Endothelial cell of umbilical vein (primary cell): Measurements from ENCODE around the gene RNFT2.

Experiments used
- CTCF ChIP-seq, 2 donors: IDR thresholded peaks; 1 replicate in 1 of 2; 2 replicates in 1 of 2; pipeline ENCODE4 v1.5.1; 2011; ENCODE audit warnings: low read length in 2 of 2, mild to moderate bottlenecking in 2 of 2, moderate library complexity in 2 of 2, control low read depth in 1 of 2, inconsistent platforms in 1 of 2, low read depth in 1 of 2; ENCODE audit not compliant: insufficient read depth in 1 of 2; ENCODE audit errors: extremely low read depth in 1 of 2
- EZH2 ChIP-seq: IDR thresholded peaks from 2 replicates; pipeline ENCODE4 v1.6.1; 2012; ENCODE audit warnings: borderline replicate concordance, low read depth, mild to moderate bottlenecking, moderate library complexity, low read length, inconsistent platforms; ENCODE audit not compliant: severe bottlenecking
- FOS ChIP-seq: IDR thresholded peaks from 2 replicates; pipeline ENCODE4 v1.6.1; 2011; ENCODE audit warnings: mild to moderate bottlenecking, low read length, moderate library complexity, borderline replicate concordance; ENCODE audit not compliant: insufficient read depth
- JUN ChIP-seq: IDR thresholded peaks from 2 replicates; pipeline ENCODE4 v1.6.1; 2011; ENCODE audit warnings: borderline replicate concordance, low read depth; ENCODE audit not compliant: insufficient read length, insufficient read depth
- MAX ChIP-seq: IDR thresholded peaks from 2 replicates; pipeline ENCODE4 v1.6.1; 2011; ENCODE audit not compliant: insufficient read depth, insufficient read length
- POLR2A ChIP-seq: IDR thresholded peaks from 2 replicates; pipeline ENCODE4 v1.6.1; 2012; ENCODE audit warnings: low read depth, mild to moderate bottlenecking, control low read depth, low read length
- POLR2AphosphoS5 ChIP-seq: IDR thresholded peaks from 2 replicates; pipeline ENCODE4 v1.6.1; 2012; ENCODE audit warnings: low read depth, mild to moderate bottlenecking, control low read depth, low read length, moderate library complexity; ENCODE audit not compliant: insufficient read depth

- TF ChIP-seq CTCF (IDR thresholded peaks at IDR 0.05; ENCODE audit: extremely low read depth in 1 of 2, insufficient read depth in 1 of 2, low read depth in 1 of 2, low read length in 2 of 2), result no peak
- no peak for TF ChIP-seq MAX
- no peak for TF ChIP-seq POLR2A
- TF ChIP-seq POLR2AphosphoS5, result no peak
- TF ChIP-seq EZH2, result no peak
- no peak for TF ChIP-seq FOS
- TF ChIP-seq JUN, result no peak
Measured at GRCh38 chr12:116689521-116689920, 48.6 kb upstream of the RNFT2 start.
